IMR-90 (cell line): ENCODE data around the gene NPIPB6. TPM values are rescaled to one million over a fixed set of nuclear protein-coding genes. Genes with fewer than 3 reads are reported as not detected.

Experiments used
- ATAC-seq: fragments of 200-7000 bp; cut with Tn5 transposase; 2 replicates; pipeline ENCODE4 v1.9.1; 2020; ENCODE audit warnings: low read depth, mild to moderate bottlenecking, moderate library complexity
- BruUV-seq: library from RNA; stranded (reverse); fragments of 400-500 nt; replicated peaks from 2 replicates; lab custom pipeline; 2021; lab: Mats Ljungman, UMichigan
- CTCF ChIA-PET: fragments of 300-600 bp; formaldehyde crosslinking; extraction: SDS; loops from one replicate; lab custom pipeline; 2021; ENCODE audit warnings: antibody characterized with exemption; lab: Yijun Ruan, JAX
- POLR2A ChIA-PET: fragments of 300-600 bp; sonication (Branson Sonifier 250); formaldehyde crosslinking; loops from one replicate; lab custom pipeline; 2022; ENCODE audit warnings: antibody characterized with exemption; ENCODE audit not compliant: unreplicated experiment; lab: Charles Lee
- DNase-seq: peaks from one replicate; pipeline ENCODE4 v3.0.0; 2013
- H2AFZ ChIP-seq: replicated peaks from 2 replicates; pipeline ENCODE3; 2013; ENCODE audit warnings: low read length, mild to moderate bottlenecking; ENCODE audit not compliant: poor library complexity
- H2AK5ac ChIP-seq: 2 replicates; pipeline ENCODE4 v1.6.1; 2013; ENCODE audit warnings: low read depth, low read length, inconsistent platforms
- H2AK9ac ChIP-seq: replicated peaks from 2 replicates; pipeline ENCODE3; 2013; ENCODE audit warnings: mild to moderate bottlenecking, low read depth, low read length, moderate library complexity; ENCODE audit not compliant: poor library complexity
- H2BK120ac ChIP-seq: 2 replicates; pipeline ENCODE4 v1.6.1; 2013; ENCODE audit warnings: low read depth, low read length, inconsistent platforms
- H2BK15ac ChIP-seq: 3 replicates; pipeline ENCODE4 v1.6.1; 2013; ENCODE audit warnings: low read depth, low read length, inconsistent platforms
- H2BK20ac ChIP-seq: 2 replicates; pipeline ENCODE4 v1.6.1; 2013; ENCODE audit warnings: low read depth, mild to moderate bottlenecking, inconsistent platforms, low read length, moderate library complexity
- H2BK5ac ChIP-seq: 2 replicates; pipeline ENCODE4 v1.6.1; 2013; ENCODE audit warnings: mild to moderate bottlenecking, low read depth, low read length, inconsistent platforms; ENCODE audit not compliant: poor library complexity, severe bottlenecking
- H3K14ac ChIP-seq: replicated peaks from 2 replicates; pipeline ENCODE4 v1.6.1; 2013; ENCODE audit warnings: low read depth, low read length, inconsistent platforms
- H3K18ac ChIP-seq: 2 replicates; pipeline ENCODE4 v1.6.1; 2013; ENCODE audit warnings: low read depth, low read length, control low read depth
- H3K23ac ChIP-seq: 2 replicates; pipeline ENCODE4 v1.6.1; 2013; ENCODE audit warnings: low read depth, low read length, inconsistent platforms
- H3K27ac ChIP-seq: 2 replicates; pipeline ENCODE4 v1.5.1; 2013; ENCODE audit warnings: mild to moderate bottlenecking, control low read depth, low read length; ENCODE audit not compliant: insufficient read depth
- H3K27me3 ChIP-seq: 2 replicates; pipeline ENCODE4 v1.6.1; 2013; ENCODE audit warnings: low read length; ENCODE audit not compliant: control insufficient read depth, insufficient read depth
- H3K36me3 ChIP-seq: 2 replicates; pipeline ENCODE4 v1.6.1; 2013; ENCODE audit warnings: low read length, mixed read lengths; ENCODE audit not compliant: control insufficient read depth, insufficient read depth
- H3K4ac ChIP-seq: 2 replicates; pipeline ENCODE4 v1.6.1; 2013; ENCODE audit warnings: low read depth, low read length, inconsistent platforms
- H3K4me1 ChIP-seq: 2 replicates; pipeline ENCODE4 v1.6.1; 2013; ENCODE audit warnings: low read length, mixed read lengths; ENCODE audit not compliant: control insufficient read depth, insufficient read depth
- H3K4me2 ChIP-seq: 2 replicates; pipeline ENCODE4 v1.6.1; 2013; ENCODE audit warnings: low read depth, mild to moderate bottlenecking, control low read depth, low read length, moderate library complexity
- H3K4me3 ChIP-seq: 2 replicates; pipeline ENCODE4 v1.5.1; 2013; ENCODE audit warnings: low read depth, mild to moderate bottlenecking, control low read depth, low read length, moderate library complexity; ENCODE audit not compliant: insufficient read depth
- H3K56ac ChIP-seq: 2 replicates; pipeline ENCODE4 v1.6.1; 2013; ENCODE audit warnings: low read length, inconsistent platforms; ENCODE audit not compliant: insufficient read depth; ENCODE audit errors: extremely low read depth
- H3K79me1 ChIP-seq, 2 experiments: 2 replicates each; pipeline ENCODE4 v1.6.1; 2013; ENCODE audit warnings: low read length in 2 of 2, inconsistent platforms in 1 of 2, low read depth in 1 of 2
- H3K9ac ChIP-seq: 2 replicates; pipeline ENCODE4 v1.6.1; 2013; ENCODE audit warnings: low read depth, low read length, control low read depth
- H3K9me1 ChIP-seq: 2 replicates; pipeline ENCODE4 v1.6.1; 2013; ENCODE audit warnings: low read length, inconsistent platforms; ENCODE audit not compliant: insufficient read depth
- H3K9me3 ChIP-seq: 2 replicates; pipeline ENCODE4 v1.6.1; 2013; ENCODE audit warnings: low read length; ENCODE audit not compliant: control insufficient read depth, insufficient read depth
- H4K20me1 ChIP-seq: 2 replicates; pipeline ENCODE4 v1.6.1; 2013; ENCODE audit warnings: low read length, inconsistent platforms; ENCODE audit not compliant: insufficient read depth
- H4K5ac ChIP-seq: 2 replicates; pipeline ENCODE4 v1.6.1; 2013; ENCODE audit warnings: mild to moderate bottlenecking, low read depth, low read length, control low read depth
- H4K8ac ChIP-seq, 2 experiments: 2 replicates each; pipeline ENCODE4 v1.6.1; 2013; ENCODE audit warnings: low read depth in 2 of 2, low read length in 2 of 2, control low read depth in 1 of 2, inconsistent platforms in 1 of 2
- H4K91ac ChIP-seq: 2 replicates; pipeline ENCODE4 v1.6.1; 2013; ENCODE audit warnings: low read depth, low read length, inconsistent platforms; ENCODE audit not compliant: insufficient read depth
- CTCF ChIP-seq: conservative IDR thresholded peaks from 2 replicates; pipeline ENCODE4 v1.5.1; 2012; ENCODE audit warnings: mild to moderate bottlenecking, low read depth, low read length, improper control_type of control experiment
- FOS ChIP-seq: fragments of 150-350 bp; IDR thresholded peaks from 2 replicates; pipeline ENCODE4 v1.6.1; 2016; ENCODE audit warnings: low read depth, low read length
- RAD21 ChIP-seq: IDR thresholded peaks from 2 replicates; pipeline ENCODE4 v1.6.1; 2012; ENCODE audit warnings: low read length, improper control_type of control experiment
- RCOR1 ChIP-seq: IDR thresholded peaks from 2 replicates; pipeline ENCODE4 v1.6.1; 2012; ENCODE audit warnings: mild to moderate bottlenecking, low read length, improper control_type of control experiment; ENCODE audit not compliant: insufficient replicate concordance
- RFX5 ChIP-seq: IDR thresholded peaks from 2 replicates; pipeline ENCODE4 v1.8.0; 2012; ENCODE audit warnings: low read depth, mild to moderate bottlenecking, low read length, moderate library complexity
- SMC3 ChIP-seq: fragments of 150-350 bp; IDR thresholded peaks from 2 replicates; pipeline ENCODE4 v1.6.1; 2016; ENCODE audit warnings: low read depth, mild to moderate bottlenecking, antibody characterized with exemption, low read length, moderate library complexity
- WGBS, 2 experiments: methylation state at CpG; one replicate each; pipeline versions ENCODE4 v1.1.5 to v1.1.7; 2013; ENCODE audit warnings: missing lambda C conversion rate in 2 of 2; ENCODE audit not compliant: insufficient read length in 1 of 2; ENCODE audit errors: extremely low coverage in 2 of 2; 5-methylcytosine and 5-hydroxymethylcytosine counted together
- dilution Hi-C: fragments of 300-500 bp; cut with HindIII; formaldehyde crosslinking; loops from one replicate; pipeline ENCODE4 v1.14.3; 2018; ENCODE audit warnings: low sequenced_read_pairs; ENCODE audit not compliant: unreplicated experiment
- in situ Hi-C: fragments of 300-500 bp; cut with MboI; formaldehyde crosslinking; loops from 3 replicates; pipeline ENCODE4 v1.14.3; 2019; ENCODE audit warnings: low sequenced_read_pairs, inconsistent platforms, mixed read lengths
- intact Hi-C: fragments of 100-400 bp; cut with micrococcal nuclease; formaldehyde crosslinking; loops from 2 replicates; pipeline ENCODE4 v1.10.0; 2022
- polyA plus RNA-seq, 3 experiments: library from polyadenylated mRNA; depleted of rRNA; stranded (reverse); fragments of >200 nt; gene quantifications; 2 replicates each; pipeline ENCODE4 v1.2.3, GENCODE V29; 2012; ENCODE audit warnings: low replicate concordance in 1 of 3
- total RNA-seq: library from RNA; depleted of rRNA; stranded (reverse); fragments of >200 nt; gene quantifications from 2 replicates; pipeline ENCODE4 v1.2.3, GENCODE V29; 2012

Gene NPIPB6
- total and polyA plus RNA-seq, 2 of the 4 experiments (the other 2 are of a cell fraction): 0.18 to 0.19 TPM

DNA sequence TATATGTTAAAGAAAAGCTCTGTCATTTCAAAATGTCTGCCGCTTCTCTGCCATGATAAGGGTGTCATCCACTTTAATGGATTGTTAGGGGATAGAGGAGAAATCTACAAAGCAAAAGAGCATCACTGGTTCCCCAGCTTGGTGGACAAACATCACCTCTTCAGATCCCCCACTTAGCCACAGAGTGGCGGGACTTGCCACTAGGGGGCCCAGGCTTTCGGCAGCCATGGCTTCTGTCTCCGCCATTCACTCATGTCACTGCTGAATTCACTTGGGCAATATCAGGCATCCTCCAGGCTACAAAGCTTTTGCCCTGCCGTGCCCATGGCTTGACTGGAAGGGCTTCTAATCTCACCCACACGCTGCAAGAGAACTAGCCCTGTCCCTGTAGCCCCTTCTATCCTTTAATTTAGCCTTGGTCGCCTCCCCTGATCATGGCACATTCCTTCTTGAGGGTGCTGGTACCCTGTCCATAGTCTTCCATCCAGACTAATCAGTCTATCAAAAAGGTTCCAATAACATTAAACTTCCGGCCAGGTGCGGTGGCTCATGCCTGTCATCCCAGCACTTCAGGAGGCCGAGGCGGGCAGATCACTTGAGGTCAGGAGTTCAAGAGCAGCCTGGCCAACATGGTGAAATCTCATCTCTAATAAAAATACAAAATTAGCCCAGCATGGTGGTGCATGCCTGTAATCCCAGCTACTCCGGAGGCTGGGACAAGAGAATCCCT, 36.3 kb downstream of the NPIPB6 start:
- H3K18ac ChIP-seq: no peak overlapping the region
- no peak overlapping the region for H3K56ac ChIP-seq
- H4K8ac ChIP-seq: no peak overlapping the region
- no peak overlapping the region for H2AFZ ChIP-seq
- no peak overlapping the region for H3K4ac ChIP-seq
- no peak overlapping the region for H2BK20ac ChIP-seq
- H4K91ac ChIP-seq: no peak overlapping the region
- ATAC-seq (peak; percentile 87), DNase-seq (peak; percentile 34)
- TF ChIP-seq RCOR1 (no peak), FOS (no peak), SMC3 (peak; percentile 59), CTCF (peak; percentile 70), RAD21 (peak; percentile 57), RFX5 (no peak)
- no peaks in the 10 kb centered on the region for H3K9me3 ChIP-seq
- ChIA-PET POLR2A (no interaction called here), CTCF (interaction anchor here (0.6 kb wide), 2 partner anchors 12 to 291 kb away, joined by 3 to 8 read pairs; no protein-coding TSS in a partner anchor)
- H2BK15ac ChIP-seq: no peak overlapping the region
- no peak overlapping the region for H2AK5ac ChIP-seq
- H3K4me3 ChIP-seq: no peak overlapping the region
- no peaks in the 10 kb centered on the region for H3K79me1 ChIP-seq
- no peaks in the 10 kb centered on the region for H4K20me1 ChIP-seq
- H3K4me2 ChIP-seq: no peak overlapping the region
- H2BK5ac ChIP-seq: no peak overlapping the region
- no peaks in the 10 kb centered on the region; the same call in 1 of the 2 replicates for H3K27me3 ChIP-seq
- dilution Hi-C loops (no loop called here), intact Hi-C loops (no loop called here), in situ Hi-C loops (loop anchor here (10.0 kb wide), 1 partner anchor 218 kb away; no protein-coding TSS in a partner anchor)
- H2AK9ac ChIP-seq: no peak overlapping the region
- no peaks in the 10 kb centered on the region for H3K36me3 ChIP-seq
- no peak overlapping the region for H3K27ac ChIP-seq
- BruUV-seq: no TSS peak
- no peak overlapping the region for H4K5ac ChIP-seq
- no peaks in the 10 kb centered on the region for H3K9me1 ChIP-seq
- H3K9ac ChIP-seq: no peak overlapping the region
- 50% methylated on average over 2 of the region's 12 CpGs; no CpG with 5 or more reads in 1 of the 2 experiments for WGBS, 2 experiments
- no peaks in the 10 kb centered on the region for H3K4me1 ChIP-seq
- no peak overlapping the region for H3K14ac ChIP-seq
- no peak overlapping the region for H3K23ac ChIP-seq
- H2BK120ac ChIP-seq: no peak overlapping the region
